Natural killer cell (primary cell): Measurements from ENCODE around the gene KRTAP10-10. TPM values are rescaled to one million over a fixed set of nuclear protein-coding genes. Genes with fewer than 3 reads are reported as not detected.

Experiments used
- ATAC-seq, 3 donors: fragments of 150-1000 bp in 2 of 3; fragments of 200-7000 bp in 1 of 3; cut with Tn5 transposase; 1 replicate in 1 of 3; 2 replicates in 2 of 3; pipeline ENCODE4 v1.10.0; 2021; ENCODE audit warnings: mild to moderate bottlenecking in 2 of 3, moderate library complexity in 2 of 3
- DNase-seq, 2 donors: peaks; one replicate each; pipeline versions ENCODE4 v3.0.0 to v3.0.0-alpha.2; 2013 to 2021; ENCODE audit warnings: mixed read lengths in 1 of 2
- H3K27ac ChIP-seq: one replicate; pipeline ENCODE4 v1.5.1; 2013; ENCODE audit warnings: mild to moderate bottlenecking, low read length
- H3K27me3 ChIP-seq: one replicate; pipeline ENCODE4 v1.6.1; 2013; ENCODE audit warnings: low read length; ENCODE audit not compliant: control insufficient read depth, insufficient read depth
- H3K36me3 ChIP-seq: one replicate; pipeline ENCODE4 v1.6.1; 2013; ENCODE audit warnings: low read length; ENCODE audit not compliant: control insufficient read depth, insufficient read depth
- H3K4me1 ChIP-seq: one replicate; pipeline ENCODE4 v1.6.1; 2013; ENCODE audit warnings: low read length; ENCODE audit not compliant: control insufficient read depth, insufficient read depth
- H3K4me3 ChIP-seq: one replicate; pipeline ENCODE4 v1.5.1; 2013; ENCODE audit warnings: low read length
- H3K9me3 ChIP-seq: one replicate; pipeline ENCODE4 v1.6.1; 2013; ENCODE audit warnings: low read length; ENCODE audit not compliant: control insufficient read depth, insufficient read depth
- H3K27ac Mint-ChIP-seq, 2 donors: one replicate each; pipeline ENCODE4 v1.8.0; 2022; ENCODE audit warnings: mild to moderate bottlenecking in 2 of 2, mixed read lengths in 2 of 2, moderate library complexity in 1 of 2
- H3K27me3 Mint-ChIP-seq, 2 donors: one replicate each; pipeline ENCODE4 v1.8.0; 2022; ENCODE audit warnings: low read depth in 2 of 2, mixed read lengths in 2 of 2
- H3K36me3 Mint-ChIP-seq: one replicate; pipeline ENCODE4 v1.8.0; 2022; ENCODE audit warnings: mixed read lengths
- H3K4me1 Mint-ChIP-seq, 2 donors: one replicate each; pipeline ENCODE4 v1.8.0; 2022; ENCODE audit warnings: mixed read lengths in 2 of 2
- H3K4me3 Mint-ChIP-seq: one replicate; pipeline ENCODE4 v1.8.0; 2022; ENCODE audit warnings: mild to moderate bottlenecking, moderate library complexity, mixed read lengths
- H3K9me3 Mint-ChIP-seq, 2 donors: one replicate each; pipeline ENCODE4 v1.8.0; 2022; ENCODE audit warnings: mixed read lengths in 2 of 2
- CTCF ChIP-seq: fragments of 200-600 bp; IDR thresholded peaks from one replicate; pipeline ENCODE4 v1.8.0; 2022; ENCODE audit warnings: antibody characterized with exemption
- WGBS: methylation state at CpG from one replicate; pipeline ENCODE4 v1.1.7; 2013; ENCODE audit warnings: missing lambda C conversion rate; ENCODE audit not compliant: insufficient coverage; 5-methylcytosine and 5-hydroxymethylcytosine counted together
- intact Hi-C: fragments of 100-400 bp; cut with micrococcal nuclease; formaldehyde crosslinking; loops from one replicate; pipeline ENCODE4 v1.14.2; 2022
- total RNA-seq, 4 donors: library from RNA; stranded (reverse); fragments of 120-200 nt in 1 of 4; gene quantifications; one replicate each; pipeline versions ENCODE4 v1.2.3 to v1.2.4, GENCODE V29; 2013 to 2022

The KRTAP10-10 gene
- total RNA-seq, 3 donors from 2014 or later (not counting 1 experiment from before 2014, with no cell fraction given) = not detected

- peaks cover 20 to 34% of the 10 kb centered on the region in 2 donors for H3K27me3 Mint-ChIP-seq
- TF ChIP-seq CTCF = no peak
- intact Hi-C loops = no loop called here
- H3K36me3 Mint-ChIP-seq = no peaks in the 10 kb centered on the region
- Histone ChIP-seq H3K4me1 (no peaks in the 10 kb centered on the region), H3K9me3 (no peaks in the 10 kb centered on the region), H3K4me3 (no peak overlapping the region), H3K36me3 (no peaks in the 10 kb centered on the region), H3K27ac (no peak overlapping the region), H3K27me3 (no peaks in the 10 kb centered on the region)
- H3K4me1 Mint-ChIP-seq = no peaks in the 10 kb centered on the region
- WGBS = 84% methylated on average over 23 of the region's 23 CpGs
- peaks cover 2 to 3% of the 10 kb centered on the region in 2 donors for H3K9me3 Mint-ChIP-seq
- no peak overlapping the region for H3K27ac Mint-ChIP-seq
- ATAC-seq (no peak), DNase-seq (no peak)
- no peak overlapping the region for H3K4me3 Mint-ChIP-seq
These were observed 35.3 kb upstream of the KRTAP10-10 start for GRCh38 chr21:44601596-44602462.

DNA sequence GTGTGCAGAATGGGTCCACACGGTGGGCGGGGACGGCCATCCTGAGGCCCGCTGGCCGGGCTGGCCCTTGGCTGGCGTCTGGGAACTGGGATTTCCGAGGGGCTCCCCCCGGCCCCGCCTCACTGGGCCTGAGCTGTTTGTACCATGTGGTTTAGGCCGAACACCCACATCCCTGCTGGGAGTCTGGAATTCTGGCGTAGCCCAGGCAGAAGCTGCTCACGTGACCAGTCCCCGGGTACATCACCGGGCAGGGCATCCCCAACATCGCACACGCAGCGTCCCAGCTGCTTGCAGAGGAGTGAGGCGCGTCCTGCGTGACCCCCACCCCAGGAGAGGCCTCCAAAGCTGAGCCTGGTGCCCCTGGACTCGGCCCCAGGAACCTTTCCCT is 34.7 kb upstream of the KRTAP10-10 start:
- no peaks in the 10 kb centered on the region for H3K4me1 ChIP-seq
- H3K27me3 Mint-ChIP-seq = peaks cover 24 to 36% of the 10 kb centered on the region in 2 donors
- 85% methylated on average over 20 of the region's 21 CpGs for whole genome bisulfite sequencing
- DNase-seq (no peak), ATAC-seq (no peak)
- H3K4me3 Mint-ChIP-seq = no peak overlapping the region
- no peak overlapping the region for H3K27ac Mint-ChIP-seq
- no peaks in the 10 kb centered on the region for H3K36me3 Mint-ChIP-seq
- H3K4me1 Mint-ChIP-seq = no peaks in the 10 kb centered on the region
- H3K36me3 ChIP-seq = no peaks in the 10 kb centered on the region
- H3K27me3 ChIP-seq = no peaks in the 10 kb centered on the region
- no peak overlapping the region for H3K4me3 ChIP-seq
- H3K27ac ChIP-seq = no peak overlapping the region
- intact Hi-C loops = no loop called here
- no peaks in the 10 kb centered on the region for H3K9me3 ChIP-seq
- peaks cover 2 to 3% of the 10 kb centered on the region in 2 donors for H3K9me3 Mint-ChIP-seq
- TF ChIP-seq CTCF = no peak

GRCh38 chr21:44603109-44603875 is 33.9 kb upstream of the KRTAP10-10 start:
- Mint-ChIP-seq H3K9me3 (peaks cover 2 to 3% of the 10 kb centered on the region in 2 donors), H3K4me3 (no peak overlapping the region), H3K4me1 (no peaks in the 10 kb centered on the region), H3K27me3 (peaks cover 23 to 44% of the 10 kb centered on the region in 2 donors), H3K27ac (no peak overlapping the region), H3K36me3 (no peaks in the 10 kb centered on the region)
- ATAC-seq (no peak), DNase-seq (no peak)
- H3K9me3 ChIP-seq = no peaks in the 10 kb centered on the region
- no peak overlapping the region for H3K27ac ChIP-seq
- H3K27me3 ChIP-seq = no peaks in the 10 kb centered on the region
- no peaks in the 10 kb centered on the region for H3K4me1 ChIP-seq
- intact Hi-C loops = no loop called here
- no peaks in the 10 kb centered on the region for H3K36me3 ChIP-seq
- H3K4me3 ChIP-seq = no peak overlapping the region
- TF ChIP-seq CTCF = no peak
- 61% methylated on average over 17 of the region's 17 CpGs for WGBS
